Pancreas (tissue), 10 donors: Measurements from ENCODE around the gene ITPRID2. TPM values are rescaled to one million over a fixed set of nuclear protein-coding genes. Genes with fewer than 3 reads are reported as not detected.

Experiments
- ATAC-seq, 4 donors: fragments of 200-7000 bp; cut with Tn5 transposase; one replicate each; pipeline versions ENCODE4 v1.8.0 to v1.9.1; 2020; ENCODE audit warnings: mild to moderate bottlenecking in 4 of 4, moderate library complexity in 4 of 4
- DNase-seq, 6 donors: peaks; one replicate each; pipeline ENCODE4 v3.0.0-alpha.2; 2020
- FAIRE-seq: peaks from 2 replicates; lab custom pipeline; 2012; peaks lifted over from hg19 to GRCh38; lab: Jason Lieb, UNC
- H3K27ac ChIP-seq, 4 donors: fragments of 200-600 bp; sonication (generic); 1 replicate in 3 of 4; 2 replicates in 1 of 4; pipeline versions ENCODE4 v1.5.0 to v1.8.0; 2020
- H3K27me3 ChIP-seq, 4 donors: fragments of 200-600 bp; one replicate each; pipeline ENCODE4 v1.8.0; 2021
- H3K36me3 ChIP-seq, 3 donors: fragments of 200-600 bp; sonication (generic) in 1 of 3; one replicate each; pipeline versions ENCODE4 v1.5.0 to v1.8.0; 2020 to 2021
- H3K4me1 ChIP-seq, 3 donors: fragments of 200-600 bp; one replicate each; pipeline ENCODE4 v1.8.0; 2021
- H3K4me3 ChIP-seq, 4 donors: fragments of 200-600 bp; sonication (generic) in 2 of 4; one replicate each; pipeline versions ENCODE4 v1.5.0 to v1.8.0; 2020 to 2021
- H3K9me3 ChIP-seq, 4 donors: fragments of 200-600 bp; one replicate each; pipeline ENCODE4 v1.8.0; 2021
- WGBS, 2 donors: extraction: QIAGEN DNeasy Blood & Tissue Kit; methylation state at CpG; one replicate each; pipeline ENCODE4 v1.1.7; 2013; 5-methylcytosine and 5-hydroxymethylcytosine counted together
- intact Hi-C, 3 donors: fragments of 100-400 bp; cut with DNase I; formaldehyde crosslinking; loops; one replicate each; pipeline versions ENCODE4 v1.11.1 to v1.14.2; 2022
- polyA plus RNA-seq, 2 donors: library from polyadenylated mRNA; stranded (reverse); fragments of 200-250 nt; gene quantifications; one replicate each; pipeline ENCODE4 v1.2.3, GENCODE V29; 2013
- total RNA-seq, 6 donors: library from RNA; stranded (reverse); fragmentation: NEBNext Ultra II Directional in 4 of 6; extraction: Animal tissue kit (Norgen Biotek cat#: 25700) in 4 of 6; gene quantifications; one replicate each; pipeline versions ENCODE4 v1.2.1 to v1.2.4, GENCODE V29; 2021 to 2023
- TF ChIP-seq, protein P1 (sequence below), 4 donors: fragments of 200-600 bp; sonication (generic) in 3 of 4; IDR thresholded peaks; one replicate each; pipeline versions ENCODE4 v1.5.0 to v1.8.0; 2021; ENCODE audit warnings: antibody characterized with exemption in 4 of 4
- donor health status: healthy with polysubstance abuse.
- donor health status: DM: no; HTN: no; CAD: no; lungs with moderate emphysema.
- donor health status: DM: no; HTN: no; CAD: no.
- donor health status: control.
- donor health status: control.
- donor health status: Bipolar disorder and iron deficiency.
- donor health status: DM: yes; HTN: yes; CAD: no.
- donor health status: DM: no; HTN: no; CAD: no.
- donor health status: DM: no; HTN: no; CAD: no.
- donor health status: DM: yes; HTN: yes; CAD: no.

The ITPRID2 gene
- total and polyA plus RNA-seq, 8 donors = 85.6 to 497 (median 328) TPM

DNA sequence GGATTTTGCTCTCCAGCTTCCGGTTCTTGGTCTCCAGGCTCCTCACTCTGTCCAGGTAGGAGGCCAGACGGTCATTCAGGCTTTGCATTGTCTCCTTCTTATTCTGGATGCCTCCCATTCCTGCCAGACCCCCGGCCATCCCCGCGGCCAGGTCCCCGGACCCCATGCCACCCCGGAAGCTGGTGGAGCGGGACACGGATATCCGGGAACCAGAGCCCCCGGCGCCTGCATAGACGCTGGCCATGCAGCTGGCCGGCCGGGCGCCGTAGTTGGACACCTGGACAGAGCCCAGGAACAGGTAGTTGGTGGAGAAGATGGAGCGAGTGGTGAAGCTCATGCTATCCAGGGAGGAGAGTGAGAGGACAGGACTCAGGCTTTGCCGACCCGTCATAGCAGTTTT lies 70.6 kb downstream of the ITPRID2 start:
- ATAC-seq (no peak), DNase-seq (peak in 1 of 6 donors; percentile 55), FAIRE-seq (no peak)
- no peaks in the 10 kb centered on the region for H3K27me3 ChIP-seq
- no peaks in the 10 kb centered on the region for H3K9me3 ChIP-seq
- peaks cover 0 to 6% (median 0%) of the 10 kb centered on the region in 3 donors for H3K4me1 ChIP-seq
- H3K36me3 ChIP-seq = no peaks in the 10 kb centered on the region
- TF ChIP-seq, protein P1, sequence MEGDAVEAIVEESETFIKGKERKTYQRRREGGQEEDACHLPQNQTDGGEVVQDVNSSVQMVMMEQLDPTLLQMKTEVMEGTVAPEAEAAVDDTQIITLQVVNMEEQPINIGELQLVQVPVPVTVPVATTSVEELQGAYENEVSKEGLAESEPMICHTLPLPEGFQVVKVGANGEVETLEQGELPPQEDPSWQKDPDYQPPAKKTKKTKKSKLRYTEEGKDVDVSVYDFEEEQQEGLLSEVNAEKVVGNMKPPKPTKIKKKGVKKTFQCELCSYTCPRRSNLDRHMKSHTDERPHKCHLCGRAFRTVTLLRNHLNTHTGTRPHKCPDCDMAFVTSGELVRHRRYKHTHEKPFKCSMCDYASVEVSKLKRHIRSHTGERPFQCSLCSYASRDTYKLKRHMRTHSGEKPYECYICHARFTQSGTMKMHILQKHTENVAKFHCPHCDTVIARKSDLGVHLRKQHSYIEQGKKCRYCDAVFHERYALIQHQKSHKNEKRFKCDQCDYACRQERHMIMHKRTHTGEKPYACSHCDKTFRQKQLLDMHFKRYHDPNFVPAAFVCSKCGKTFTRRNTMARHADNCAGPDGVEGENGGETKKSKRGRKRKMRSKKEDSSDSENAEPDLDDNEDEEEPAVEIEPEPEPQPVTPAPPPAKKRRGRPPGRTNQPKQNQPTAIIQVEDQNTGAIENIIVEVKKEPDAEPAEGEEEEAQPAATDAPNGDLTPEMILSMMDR (IDR thresholded peaks at IDR 0.05) = no peak
- no peak overlapping the region for H3K27ac ChIP-seq
- no peak overlapping the region for H3K4me3 ChIP-seq
- intact Hi-C loops = no loop called here
- WGBS, 2 donors = 95% methylated on average over 20 of the region's 20 CpGs

- no peaks in the 10 kb centered on the region for H3K4me1 ChIP-seq
- DNase-seq = peak in 4 of 6 donors; percentile 29 to 61 (median 51)
- no peak overlapping the region for H3K27ac ChIP-seq
- H3K9me3 ChIP-seq = no peaks in the 10 kb centered on the region
- TF ChIP-seq, protein P1 (IDR thresholded peaks at IDR 0.05) = no peak
- no peaks in the 10 kb centered on the region for H3K36me3 ChIP-seq
- peak; percentile 94 to 100 (median 98) for ATAC-seq
- WGBS, 2 donors = 51 to 62% methylated on average over 2 of the region's 2 CpGs
- no peaks in the 10 kb centered on the region for H3K27me3 ChIP-seq
- no peak for FAIRE-seq
- intact Hi-C loops = no loop called here
- no peak overlapping the region for H3K4me3 ChIP-seq
Observed at GRCh38 chr2:181970160-181970794, 78.7 kb downstream of the ITPRID2 start.

- no peak overlapping the region for H3K27ac ChIP-seq
- TF ChIP-seq, protein P1 (IDR thresholded peaks at IDR 0.05) = no peak
- H3K4me1 ChIP-seq = no peaks in the 10 kb centered on the region
- 54 to 56% methylated on average over 3 of the region's 3 CpGs for WGBS, 2 donors
- no peaks in the 10 kb centered on the region for H3K27me3 ChIP-seq
- ATAC-seq (peak in 2 of 4 donors; percentile 30 to 45), FAIRE-seq (no peak), DNase-seq (no peak)
- H3K4me3 ChIP-seq = no peak overlapping the region
- H3K36me3 ChIP-seq = no peaks in the 10 kb centered on the region
- intact Hi-C loops = no loop called here
- H3K9me3 ChIP-seq = no peaks in the 10 kb centered on the region
Observed at GRCh38 chr2:181971032-181971431, 79.5 kb downstream of the ITPRID2 start.

GRCh38 chr2:181972431-181973170 lies 81.1 kb downstream of the ITPRID2 start:
- Histone ChIP-seq H3K36me3 (no peaks in the 10 kb centered on the region), H3K27me3 (no peaks in the 10 kb centered on the region), H3K27ac (no peak overlapping the region), H3K4me1 (no peaks in the 10 kb centered on the region), H3K4me3 (no peak overlapping the region), H3K9me3 (no peaks in the 10 kb centered on the region)
- ATAC-seq (no peak), FAIRE-seq (no peak), DNase-seq (no peak)
- 95% methylated on average over 5 of the region's 5 CpGs for WGBS, 2 donors
- intact Hi-C loops = no loop called here
- TF ChIP-seq, protein P1 (IDR thresholded peaks at IDR 0.05) = no peak
